ENCODE results near the gene SPATA16.
"Not testable (repeated sequence)": the region's sequence is repeated elsewhere in the genome, so short reads cannot be mapped to it uniquely, and the experiment has no call there.

SPATA16 gene

DNA sequence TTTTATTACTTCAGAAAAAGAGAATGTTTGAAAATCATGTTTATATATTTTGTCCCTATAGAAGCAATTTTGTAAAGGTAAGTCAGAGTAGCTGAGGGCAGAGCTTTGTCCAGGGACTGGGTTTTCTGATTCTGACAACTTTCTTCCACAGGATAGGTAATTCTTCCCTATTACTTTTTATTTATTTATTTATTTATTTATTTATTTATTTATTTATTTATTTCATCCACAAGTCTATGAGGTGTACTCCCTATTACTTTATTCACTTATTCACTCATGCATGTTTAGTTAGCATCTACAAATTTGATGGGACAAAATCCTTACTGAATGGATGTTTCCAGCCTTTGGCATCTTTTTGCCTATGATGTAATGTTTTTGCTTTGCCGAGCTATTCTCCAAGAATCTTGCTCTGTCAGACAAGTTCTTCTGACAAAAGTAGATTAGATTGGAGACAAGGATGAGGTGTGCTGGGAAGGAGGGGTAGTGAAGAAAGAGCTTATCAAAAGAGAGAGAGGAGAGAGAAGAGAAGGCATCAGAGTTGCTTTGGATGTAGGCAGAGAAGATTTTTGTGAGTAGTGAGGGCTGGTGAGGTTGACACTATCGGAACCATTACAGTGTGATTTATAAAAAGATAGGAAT is 119.4 kb downstream of the SPATA16 start:
- no peak for TF ChIP-seq POLR2AphosphoS5 (IDR thresholded peaks at IDR 0.05; ENCODE audit: borderline replicate concordance, low read depth, low read length)
- TF ChIP-seq FOXP2 (optimal IDR thresholded peaks at IDR 0.05; ENCODE audit: control extremely low read depth, extremely low read length, insufficient read depth) = no peak
- no peak for TF ChIP-seq EZH2 (IDR thresholded peaks at IDR 0.05)
- no peak overlapping the region for H3K9ac ChIP-seq (ENCODE audit: insufficient read length)
- no peaks in the 10 kb centered on the region for H3K36me3 ChIP-seq (ENCODE audit: insufficient read depth, low read length)
- no peak overlapping the region for H3K4me3 ChIP-seq
- DNase-seq (ENCODE audit: low read depth, low spot score) = no peak
- H3K27ac ChIP-seq = no peak overlapping the region
- no peaks in the 10 kb centered on the region for H3K9me3 ChIP-seq (ENCODE audit: low read depth, low read length)

DNA sequence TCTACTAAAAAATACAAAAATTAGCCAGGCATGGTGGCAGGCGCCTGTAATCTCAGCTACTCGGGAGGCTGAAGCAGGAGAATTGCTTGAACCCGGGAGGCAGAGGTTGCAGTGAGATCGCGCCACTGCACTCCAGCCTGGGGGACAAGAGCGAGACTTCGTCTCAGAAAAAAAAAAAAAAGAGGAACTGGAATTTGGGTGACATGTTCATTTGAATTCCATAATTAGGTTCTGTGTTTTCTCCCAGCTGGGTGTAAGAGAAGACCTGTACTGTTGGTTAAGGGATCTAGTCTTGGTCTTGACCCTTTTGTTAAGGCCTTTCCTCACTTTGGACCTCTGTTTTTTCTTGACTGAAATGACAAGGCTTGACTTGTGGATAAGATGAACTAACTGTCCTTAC is 120.9 kb downstream of the SPATA16 start:
- not testable (repeated sequence) for H3K9ac ChIP-seq (ENCODE audit: insufficient read length); H3K27ac ChIP-seq; H3K9me3 ChIP-seq (ENCODE audit: low read depth, low read length); H3K4me3 ChIP-seq; H3K36me3 ChIP-seq (ENCODE audit: insufficient read depth, low read length); DNase-seq (ENCODE audit: low read depth, low spot score)

DNA sequence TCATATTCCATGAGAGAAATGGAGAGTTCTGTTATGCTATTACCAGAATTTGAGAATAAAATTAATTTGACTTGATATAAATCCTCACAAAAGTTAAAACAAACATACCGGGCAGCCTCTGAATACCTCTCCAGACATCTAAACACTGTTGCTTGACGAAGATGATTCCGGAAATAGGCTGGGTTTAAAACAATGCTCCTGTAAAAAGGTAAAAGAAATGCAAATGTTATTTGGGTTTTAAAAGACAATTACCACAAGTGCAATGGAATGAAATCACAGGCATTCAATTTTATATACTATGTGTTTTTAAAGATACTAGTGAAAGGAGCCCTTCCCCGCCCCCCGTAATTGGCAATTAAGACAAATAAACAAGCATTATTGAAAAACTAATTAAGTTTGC is 121.7 kb downstream of the SPATA16 start:
- H3K27ac ChIP-seq = no peak overlapping the region

DNA sequence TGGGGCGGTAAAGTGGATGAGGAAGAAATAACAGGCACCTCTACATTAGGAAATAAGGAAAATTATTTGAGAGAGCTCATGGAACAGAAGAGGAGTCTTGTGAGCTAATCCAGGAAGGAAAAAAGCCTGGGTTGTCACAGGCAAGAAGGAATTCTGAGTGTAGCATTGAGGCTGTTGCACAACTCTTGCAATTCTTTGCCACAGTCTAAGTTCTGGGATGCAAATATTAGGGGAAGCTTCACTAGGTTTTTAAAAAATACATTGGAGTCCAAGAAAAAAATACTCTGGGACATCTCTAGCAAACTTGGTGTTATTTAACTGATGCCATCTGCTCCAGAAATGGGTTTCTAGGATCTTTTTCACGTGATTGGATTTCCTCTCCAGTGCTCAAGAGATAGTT is 122.3 kb downstream of the SPATA16 start:
- Histone ChIP-seq H3K4me3 (no peak overlapping the region), H3K9me3 (ENCODE audit: low read depth, low read length) (no peaks in the 10 kb centered on the region), H3K9ac (ENCODE audit: insufficient read length) (no peak overlapping the region), H3K36me3 (ENCODE audit: insufficient read depth, low read length) (no peaks in the 10 kb centered on the region), H3K27ac (no peak overlapping the region)
- DNase-seq (ENCODE audit: low read depth, low spot score) = no peak
- no peak for TF ChIP-seq FOXP2 (optimal IDR thresholded peaks at IDR 0.05; ENCODE audit: control extremely low read depth, extremely low read length, insufficient read depth)
- no peak for TF ChIP-seq EZH2 (IDR thresholded peaks at IDR 0.05)

More for the DNA sequence above, 121.7 kb downstream of the SPATA16 start:
- Histone ChIP-seq H3K9me3 (ENCODE audit: low read depth, low read length) (no peaks in the 10 kb centered on the region), H3K36me3 (ENCODE audit: insufficient read depth, low read length) (no peaks in the 10 kb centered on the region), H3K9ac (ENCODE audit: insufficient read length) (no peak overlapping the region), H3K4me3 (no peak overlapping the region)
- TF ChIP-seq FOXP2 (optimal IDR thresholded peaks at IDR 0.05; ENCODE audit: control extremely low read depth, extremely low read length, insufficient read depth) = no peak
- no peak for TF ChIP-seq EZH2 (IDR thresholded peaks at IDR 0.05)
- no peak for TF ChIP-seq POLR2AphosphoS5 (IDR thresholded peaks at IDR 0.05; ENCODE audit: borderline replicate concordance, low read depth, low read length)
- DNase-seq (ENCODE audit: low read depth, low spot score) = no peak

DNA sequence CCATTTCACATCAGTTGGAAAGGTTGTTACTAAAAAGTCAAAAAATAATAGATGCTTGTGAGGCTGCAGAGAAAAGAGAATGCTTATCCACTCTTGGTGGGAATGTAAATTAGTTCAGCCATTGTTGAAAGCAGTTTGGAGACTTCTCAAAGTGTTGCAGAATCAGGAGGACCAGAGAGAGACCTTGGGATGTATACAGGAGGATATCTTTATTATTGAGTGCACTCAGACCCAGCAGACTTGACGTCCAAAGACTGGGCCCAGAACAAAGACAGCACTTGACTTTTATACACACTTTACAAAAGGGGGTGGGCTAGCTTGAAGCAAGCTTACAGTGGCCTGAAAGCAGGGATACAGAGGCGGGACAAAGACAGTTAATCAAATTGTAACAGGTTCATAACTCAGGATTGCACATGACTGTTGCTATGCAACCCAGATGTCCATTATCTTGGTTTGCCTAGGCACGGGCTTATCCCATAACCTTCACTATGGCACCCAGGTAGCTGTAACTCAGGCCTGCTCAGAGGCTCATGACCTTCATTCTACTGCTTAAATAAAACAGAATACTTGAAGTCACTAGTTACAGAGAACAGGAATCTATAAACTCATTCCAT is 127.7 kb downstream of the SPATA16 start:
- no peak overlapping the region for H3K27ac ChIP-seq
- DNase-seq (ENCODE audit: low read depth, low spot score) = no peak
- no peak overlapping the region for H3K9ac ChIP-seq (ENCODE audit: insufficient read length)
- no peaks in the 10 kb centered on the region for H3K9me3 ChIP-seq (ENCODE audit: low read depth, low read length)
- H3K4me3 ChIP-seq = no peak overlapping the region
- TF ChIP-seq POLR2AphosphoS5 (IDR thresholded peaks at IDR 0.05; ENCODE audit: borderline replicate concordance, low read depth, low read length) = no peak
- no peaks in the 10 kb centered on the region for H3K36me3 ChIP-seq (ENCODE audit: insufficient read depth, low read length)

DNA sequence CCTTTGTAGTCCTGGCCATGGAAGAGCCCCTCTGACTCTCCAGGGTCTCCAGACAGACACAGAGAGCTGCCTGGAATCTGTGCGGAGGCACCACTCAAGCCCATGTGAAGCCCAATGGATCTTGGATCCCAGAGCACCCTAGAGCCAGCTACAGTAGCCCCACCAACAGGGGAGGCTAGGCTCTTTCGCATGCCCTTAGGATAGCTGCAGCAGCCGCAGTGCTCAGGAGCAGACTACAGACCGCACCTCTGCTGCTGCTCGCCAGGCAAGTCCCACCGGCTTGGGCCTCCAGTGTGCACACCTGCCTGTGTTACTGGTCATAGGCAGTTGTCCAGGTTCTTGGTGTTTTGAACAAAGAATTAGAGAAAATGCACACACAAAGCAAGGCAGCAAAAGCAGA is 131.6 kb downstream of the SPATA16 start:
- H3K27ac ChIP-seq = no peak overlapping the region
- TF ChIP-seq FOXP2 (optimal IDR thresholded peaks at IDR 0.05; ENCODE audit: control extremely low read depth, extremely low read length, insufficient read depth) (no peak), POLR2AphosphoS5 (IDR thresholded peaks at IDR 0.05; ENCODE audit: borderline replicate concordance, low read depth, low read length) (no peak), EZH2 (IDR thresholded peaks at IDR 0.05) (no peak)
- DNase-seq (ENCODE audit: low read depth, low spot score) = no peak
- H3K4me3 ChIP-seq = no peak overlapping the region
- H3K36me3 ChIP-seq (ENCODE audit: insufficient read depth, low read length) = no peaks in the 10 kb centered on the region
- no peak overlapping the region for H3K9ac ChIP-seq (ENCODE audit: insufficient read length)
- no peaks in the 10 kb centered on the region for H3K9me3 ChIP-seq (ENCODE audit: low read depth, low read length)

DNA sequence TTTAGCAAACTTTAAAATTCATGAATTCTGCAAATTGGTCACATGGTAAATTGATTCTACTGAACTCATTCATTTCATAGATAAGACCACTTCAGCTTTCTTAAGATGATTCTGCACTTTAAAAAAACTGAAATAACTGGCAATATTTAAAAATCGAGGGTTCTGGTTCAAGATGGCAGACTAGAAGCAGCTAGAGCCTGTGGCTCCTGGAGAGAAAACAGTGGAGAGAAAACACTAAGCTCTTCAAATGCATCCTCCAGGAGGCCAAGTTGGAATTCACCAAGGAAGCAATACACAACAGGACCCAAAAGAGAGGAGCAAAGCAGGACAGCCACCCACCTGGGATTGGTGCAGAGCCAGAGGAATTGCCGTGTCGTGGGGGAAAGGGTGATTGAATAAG is 132.1 kb downstream of the SPATA16 start:
- H3K27ac ChIP-seq = no peak overlapping the region
- H3K36me3 ChIP-seq (ENCODE audit: insufficient read depth, low read length) = no peaks in the 10 kb centered on the region
- H3K4me3 ChIP-seq = no peak overlapping the region
- no peak for DNase-seq (ENCODE audit: low read depth, low spot score)
- no peaks in the 10 kb centered on the region for H3K9me3 ChIP-seq (ENCODE audit: low read depth, low read length)
- no peak for TF ChIP-seq EZH2 (IDR thresholded peaks at IDR 0.05)
- no peak for TF ChIP-seq FOXP2 (optimal IDR thresholded peaks at IDR 0.05; ENCODE audit: control extremely low read depth, extremely low read length, insufficient read depth)
- no peak overlapping the region for H3K9ac ChIP-seq (ENCODE audit: insufficient read length)

DNA sequence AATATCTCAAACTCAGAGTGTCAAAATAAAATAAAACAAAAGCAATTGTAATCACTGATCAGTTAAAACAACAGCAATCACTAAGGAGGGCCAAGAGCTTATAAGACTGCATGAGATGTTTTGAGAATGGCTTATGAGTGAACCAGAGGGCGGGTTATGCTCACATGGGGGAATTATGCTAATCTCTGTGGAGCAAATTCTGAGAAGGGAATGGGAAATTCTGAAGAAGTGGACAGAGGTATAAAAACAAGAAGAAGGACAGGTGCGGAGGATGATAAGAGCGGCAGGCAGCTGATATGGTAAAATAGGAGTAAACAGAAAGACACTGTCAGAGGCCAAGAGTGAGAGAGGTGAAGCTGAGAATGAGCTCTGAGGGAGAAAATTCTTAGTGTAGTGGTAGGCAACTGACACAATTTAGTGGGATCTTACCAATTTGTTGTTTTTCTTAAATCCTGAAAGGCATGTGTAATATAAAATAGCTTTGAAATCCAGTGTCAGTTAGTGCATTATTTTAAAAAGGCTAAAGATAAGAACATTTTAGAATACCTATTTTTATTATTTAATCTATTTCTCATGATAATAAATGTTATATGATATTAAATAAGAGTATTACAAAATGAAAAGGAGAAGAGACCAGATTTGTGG is 133.8 kb downstream of the SPATA16 start:
- Histone ChIP-seq H3K36me3 (ENCODE audit: insufficient read depth, low read length) (no peaks in the 10 kb centered on the region), H3K9me3 (ENCODE audit: low read depth, low read length) (no peaks in the 10 kb centered on the region), H3K4me3 (no peak overlapping the region), H3K27ac (no peak overlapping the region), H3K9ac (ENCODE audit: insufficient read length) (no peak overlapping the region)
- no peak for DNase-seq (ENCODE audit: low read depth, low spot score)
- TF ChIP-seq EZH2 (IDR thresholded peaks at IDR 0.05) = no peak
- TF ChIP-seq POLR2AphosphoS5 (IDR thresholded peaks at IDR 0.05; ENCODE audit: borderline replicate concordance, low read depth, low read length) = no peak
- TF ChIP-seq FOXP2 (optimal IDR thresholded peaks at IDR 0.05; ENCODE audit: control extremely low read depth, extremely low read length, insufficient read depth) = no peak

DNA sequence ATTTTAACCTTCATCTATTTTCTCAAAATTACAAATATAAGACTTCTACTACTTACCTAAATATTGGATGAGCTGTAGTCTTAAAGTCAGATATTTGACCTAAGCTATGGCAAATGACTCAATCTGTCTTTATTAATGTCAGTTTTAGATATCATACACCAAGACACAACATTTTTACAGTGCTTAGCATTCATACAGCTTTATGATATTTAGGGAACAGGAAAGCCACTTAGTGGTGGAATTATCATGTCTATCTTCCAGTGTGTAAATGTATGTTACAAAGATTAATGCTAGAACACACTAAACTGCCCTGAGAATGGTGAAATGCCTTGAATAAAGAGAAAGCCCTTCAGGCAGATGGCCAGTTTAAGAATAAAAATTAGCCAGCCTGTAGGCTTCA is 135.0 kb downstream of the SPATA16 start:
- Histone ChIP-seq H3K9me3 (ENCODE audit: low read depth, low read length) (no peaks in the 10 kb centered on the region), H3K27ac (no peak overlapping the region), H3K9ac (ENCODE audit: insufficient read length) (no peak overlapping the region), H3K36me3 (ENCODE audit: insufficient read depth, low read length) (no peaks in the 10 kb centered on the region), H3K4me3 (no peak overlapping the region)
- DNase-seq (ENCODE audit: low read depth, low spot score) = no peak
- TF ChIP-seq FOXP2 (optimal IDR thresholded peaks at IDR 0.05; ENCODE audit: control extremely low read depth, extremely low read length, insufficient read depth) (no peak), EZH2 (IDR thresholded peaks at IDR 0.05) (no peak), POLR2AphosphoS5 (IDR thresholded peaks at IDR 0.05; ENCODE audit: borderline replicate concordance, low read depth, low read length) (no peak)
